ENCODE data around the gene ACTN2. TPM values are rescaled to one million over a fixed set of nuclear protein-coding genes. Genes with fewer than 3 reads are reported as not detected.

The ACTN2 gene
- total RNA-seq, 1 experiment from 2014 or later, result 0.25 TPM

GRCh38 chr1:236689713-236690569, 3.6 kb downstream of the ACTN2 start:
- DNase-seq (ENCODE audit: extremely low read depth, low read depth), result no peak

- DNase-seq (ENCODE audit: extremely low read depth, low read depth), result no peak
These were observed 5.0 kb downstream of the ACTN2 start for GRCh38 chr1:236691348-236691747.

- DNase-seq (ENCODE audit: extremely low read depth, low read depth), result no peak
These were observed 5.8 kb downstream of the ACTN2 start for GRCh38 chr1:236692128-236692527.

GRCh38 chr1:236692742-236693141, 6.4 kb downstream of the ACTN2 start:
- no peak for DNase-seq (ENCODE audit: extremely low read depth, low read depth)

GRCh38 chr1:236699366-236699765, 13.1 kb downstream of the ACTN2 start:
- DNase-seq (ENCODE audit: extremely low read depth, low read depth), result no peak

GRCh38 chr1:236700903-236701302, 14.6 kb downstream of the ACTN2 start:
- no peak for DNase-seq (ENCODE audit: extremely low read depth, low read depth)

- no peak for DNase-seq (ENCODE audit: extremely low read depth, low read depth)
These were observed 15.5 kb downstream of the ACTN2 start for GRCh38 chr1:236701782-236702181.

GRCh38 chr1:236702791-236703394, 16.6 kb downstream of the ACTN2 start:
- no peak for DNase-seq (ENCODE audit: extremely low read depth, low read depth)

GRCh38 chr1:236705771-236706170, 19.5 kb downstream of the ACTN2 start:
- no peak for DNase-seq (ENCODE audit: extremely low read depth, low read depth)

GRCh38 chr1:236706183-236706582, 19.9 kb downstream of the ACTN2 start:
- DNase-seq (ENCODE audit: extremely low read depth, low read depth), result no peak

- no peak for DNase-seq (ENCODE audit: extremely low read depth, low read depth)
These were observed 24.1 kb downstream of the ACTN2 start for GRCh38 chr1:236710328-236710892.

- no peak for DNase-seq (ENCODE audit: extremely low read depth, low read depth)
These were observed 29.9 kb downstream of the ACTN2 start for GRCh38 chr1:236716160-236716559.

GRCh38 chr1:236717811-236718210, 31.5 kb downstream of the ACTN2 start:
- DNase-seq (ENCODE audit: extremely low read depth, low read depth), result no peak

GRCh38 chr1:236718328-236718727, 32.0 kb downstream of the ACTN2 start:
- DNase-seq (ENCODE audit: extremely low read depth, low read depth), result no peak

- DNase-seq (ENCODE audit: extremely low read depth, low read depth), result no peak
These were observed 33.9 kb downstream of the ACTN2 start for GRCh38 chr1:236720206-236720605.

GRCh38 chr1:236720611-236721010, 34.3 kb downstream of the ACTN2 start:
- no peak for DNase-seq (ENCODE audit: extremely low read depth, low read depth)

GRCh38 chr1:236724049-236724448, 37.8 kb downstream of the ACTN2 start:
- no peak for DNase-seq (ENCODE audit: extremely low read depth, low read depth)

- DNase-seq (ENCODE audit: extremely low read depth, low read depth), result no peak
These were observed 38.2 kb downstream of the ACTN2 start for GRCh38 chr1:236724506-236724905.

GRCh38 chr1:236725668-236726067, 39.4 kb downstream of the ACTN2 start:
- no peak for DNase-seq (ENCODE audit: extremely low read depth, low read depth)

GRCh38 chr1:236727521-236727920, 41.2 kb downstream of the ACTN2 start:
- DNase-seq (ENCODE audit: extremely low read depth, low read depth), result no peak

- no peak for DNase-seq (ENCODE audit: extremely low read depth, low read depth)
These were observed 42.5 kb downstream of the ACTN2 start for GRCh38 chr1:236728752-236729151.

GRCh38 chr1:236733653-236734052, 47.4 kb downstream of the ACTN2 start:
- DNase-seq (ENCODE audit: extremely low read depth, low read depth), result no peak

Measured in NCI-H460 (cell line).